Heart right ventricle (tissue), 16 donors: ENCODE data around the gene SERP2. TPM values are rescaled to one million over a fixed set of nuclear protein-coding genes. Genes with fewer than 3 reads are reported as not detected.
A peak's percentile ranks its signal among the peaks of the same experiment; 100 is the strongest.

Source experiments
- ATAC-seq, 8 donors: fragments of 200-7000 bp; cut with Tn5 transposase; one replicate each; pipeline ENCODE4 v1.9.1; 2020; ENCODE audit warnings: mild to moderate bottlenecking in 8 of 8, moderate library complexity in 8 of 8, moderate number of reproducible peaks in 1 of 8
- DNase-seq, 2 donors: peaks; one replicate each; pipeline ENCODE4 v3.0.0-alpha.2; 2020
- H3K27ac ChIP-seq, 10 donors: fragments of 200-600 bp; sonication (generic) in 2 of 10; one replicate each; pipeline versions ENCODE4 v1.5.0 to v1.8.0; 2020 to 2022; ENCODE audit warnings: mild to moderate bottlenecking in 3 of 10
- H3K27me3 ChIP-seq, 7 donors: fragments of 200-600 bp; one replicate each; pipeline ENCODE4 v1.8.0; 2021 to 2022; ENCODE audit warnings: mild to moderate bottlenecking in 2 of 7
- H3K36me3 ChIP-seq, 9 donors: fragments of 200-600 bp; sonication (generic) in 1 of 9; one replicate each; pipeline versions ENCODE4 v1.5.0 to v1.8.0; 2020 to 2022; ENCODE audit warnings: mild to moderate bottlenecking in 2 of 9
- H3K4me1 ChIP-seq, 9 donors: fragments of 200-600 bp; sonication (generic) in 1 of 9; one replicate each; pipeline versions ENCODE4 v1.5.0 to v1.8.0; 2020 to 2022; ENCODE audit warnings: mild to moderate bottlenecking in 4 of 9
- H3K4me3 ChIP-seq, 10 donors: fragments of 200-600 bp; sonication (generic) in 2 of 10; one replicate each; pipeline versions ENCODE4 v1.5.0 to v1.8.0; 2020 to 2022; ENCODE audit warnings: mild to moderate bottlenecking in 7 of 10, moderate library complexity in 2 of 10
- H3K9me3 ChIP-seq, 11 donors: fragments of 200-600 bp in 10 of 11; sonication (generic) in 2 of 11; one replicate each; pipeline versions ENCODE4 v1.5.0 to v1.8.0; 2013 to 2022; ENCODE audit warnings: mild to moderate bottlenecking in 2 of 11, control low read depth in 1 of 11, moderate library complexity in 1 of 11
- WGBS, 2 donors: extraction: QIAGEN DNeasy Blood & Tissue Kit; methylation state at CpG; one replicate each; pipeline ENCODE4 v1.1.7; 2013; ENCODE audit warnings: inconsistent platforms in 1 of 2; 5-methylcytosine and 5-hydroxymethylcytosine counted together
- intact Hi-C, 10 donors: fragments of 100-400 bp; cut with DNase I; formaldehyde crosslinking; loops; one replicate each; pipeline versions ENCODE4 v1.11.1 to v1.14.2; 2022
- polyA plus RNA-seq, 2 donors: library from polyadenylated mRNA; stranded (reverse); fragments of 200-250 nt; gene quantifications; one replicate each; pipeline ENCODE4 v1.2.3, GENCODE V29; 2013
- total RNA-seq, 10 donors: library from RNA; stranded (reverse); fragmentation: NEBNext Ultra II Directional in 3 of 10; extraction: Animal tissue kit (Norgen Biotek cat#: 25700) in 3 of 10; gene quantifications; one replicate each; pipeline versions ENCODE4 v1.2.1 to v1.2.4, GENCODE V29; 2021 to 2023
- TF ChIP-seq, protein P1 (sequence below), 9 donors: fragments of 200-600 bp; sonication (generic) in 2 of 9; IDR thresholded peaks; one replicate each; pipeline versions ENCODE4 v1.5.0 to v1.8.0; 2021 to 2022; ENCODE audit warnings: antibody characterized with exemption in 9 of 9, mild to moderate bottlenecking in 5 of 9, moderate library complexity in 1 of 9
- donor health status: Arrhythmogenic right ventricular cardiomyopathy.
- donor health status: ischemic (EF 13 %, LVEDD 7.1; RV severe dilation, severe dysfunction).
- donor health status: healthy with polysubstance abuse.
- donor health status: DM: no; HTN: yes; CAD: no.
- donor health status: DM: no; HTN: no; CAD: no.
- donor health status: ischemic (EF 25% LVEDD 6.9; RV normal size, moderate dysfunction).
- donor health status: ischemic (EF 25% LVEDD 5.7; RV mildly dilated, moderate dysfunction).
- donor health status: healthy.
- donor health status: DM: yes; HTN: yes; CAD: no.
- donor health status: Ischemic cardiomyopathy.
- donor health status: ischemic (EF 35%, LVEDD 5.7; RV mildly dilated, moderate dysfunction).
- donor health status: nonischemic (EF 11% LVEDD 7.7; RV severe dilation, severe dysfunction).
- donor health status: DM: yes; HTN: yes; CAD: no.
- donor health status: PGD.
- donor health status: ischemic (EF 29% LVEDD 5.4; RV normal size, mild dysfunction).
- donor health status: nonischemic (EF 23%, LVEDD 6.1; RV moderate dilation, normal function).

Gene SERP2
- total and polyA plus RNA-seq, 12 donors, result 10.0 to 20.4 (median 11.8) TPM

- intact Hi-C loops, result loop anchor here in 1 of 10 donors (5.0 kb wide), 1 partner anchor 35 kb away; no protein-coding TSS in a partner anchor
- no peaks in the 10 kb centered on the region for H3K9me3 ChIP-seq
- ATAC-seq (peak in 1 of 8 donors; percentile 5), DNase-seq (no peak)
- 86 to 95% methylated on average over 3 of the region's 3 CpGs for WGBS, 2 donors
- peaks cover 0 to 15% (median 6%) of the 10 kb centered on the region in 9 donors for H3K4me1 ChIP-seq
- no peaks in the 10 kb centered on the region for H3K36me3 ChIP-seq
- H3K27ac ChIP-seq, result peak overlapping the region in 5 of 10 donors; percentile 35 to 72 (median 60)
- H3K4me3 ChIP-seq, result peak overlapping the region in 2 of 10 donors; percentile 17 to 18
- H3K27me3 ChIP-seq, result no peaks in the 10 kb centered on the region
- TF ChIP-seq, protein P1, sequence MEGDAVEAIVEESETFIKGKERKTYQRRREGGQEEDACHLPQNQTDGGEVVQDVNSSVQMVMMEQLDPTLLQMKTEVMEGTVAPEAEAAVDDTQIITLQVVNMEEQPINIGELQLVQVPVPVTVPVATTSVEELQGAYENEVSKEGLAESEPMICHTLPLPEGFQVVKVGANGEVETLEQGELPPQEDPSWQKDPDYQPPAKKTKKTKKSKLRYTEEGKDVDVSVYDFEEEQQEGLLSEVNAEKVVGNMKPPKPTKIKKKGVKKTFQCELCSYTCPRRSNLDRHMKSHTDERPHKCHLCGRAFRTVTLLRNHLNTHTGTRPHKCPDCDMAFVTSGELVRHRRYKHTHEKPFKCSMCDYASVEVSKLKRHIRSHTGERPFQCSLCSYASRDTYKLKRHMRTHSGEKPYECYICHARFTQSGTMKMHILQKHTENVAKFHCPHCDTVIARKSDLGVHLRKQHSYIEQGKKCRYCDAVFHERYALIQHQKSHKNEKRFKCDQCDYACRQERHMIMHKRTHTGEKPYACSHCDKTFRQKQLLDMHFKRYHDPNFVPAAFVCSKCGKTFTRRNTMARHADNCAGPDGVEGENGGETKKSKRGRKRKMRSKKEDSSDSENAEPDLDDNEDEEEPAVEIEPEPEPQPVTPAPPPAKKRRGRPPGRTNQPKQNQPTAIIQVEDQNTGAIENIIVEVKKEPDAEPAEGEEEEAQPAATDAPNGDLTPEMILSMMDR (IDR thresholded peaks at IDR 0.05), result no peak
These were observed 24.2 kb downstream of the SERP2 start for GRCh38 chr13:44397766-44398223.

- no peaks in the 10 kb centered on the region for H3K27me3 ChIP-seq
- DNase-seq (no peak), ATAC-seq (no peak)
- H3K9me3 ChIP-seq, result no peaks in the 10 kb centered on the region
- H3K4me3 ChIP-seq, result no peak overlapping the region
- H3K4me1 ChIP-seq, result peaks cover 0 to 15% (median 6%) of the 10 kb centered on the region in 9 donors
- intact Hi-C loops, result loop anchor here in 1 of 10 donors (5.0 kb wide), 1 partner anchor 34 kb away; no protein-coding TSS in a partner anchor
- H3K27ac ChIP-seq, result no peak overlapping the region
- H3K36me3 ChIP-seq, result no peaks in the 10 kb centered on the region
- TF ChIP-seq, protein P1 (IDR thresholded peaks at IDR 0.05), result no peak
- WGBS, 2 donors, result 85 to 89% methylated on average over 3 of the region's 3 CpGs
These were observed 25.0 kb downstream of the SERP2 start for GRCh38 chr13:44398606-44399005.

DNA sequence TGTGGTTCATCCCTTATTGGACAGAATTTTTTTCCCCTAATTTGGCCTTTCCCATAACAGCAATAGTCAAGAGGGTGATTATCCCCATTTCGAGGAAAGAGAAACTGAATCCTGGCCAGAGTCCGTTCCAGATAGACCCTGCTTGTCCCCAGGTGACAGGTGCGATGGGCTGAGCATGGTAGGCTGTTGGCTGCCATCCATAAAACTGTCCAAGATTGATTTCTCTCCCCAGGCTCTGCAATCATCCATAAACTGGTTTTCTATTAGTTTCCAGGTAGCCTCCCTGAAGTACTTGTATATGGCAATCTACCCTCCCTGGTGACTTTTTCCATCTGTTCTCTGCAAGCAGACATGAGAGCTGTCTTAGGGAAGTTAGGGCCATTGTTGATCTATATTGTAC is 25.4 kb downstream of the SERP2 start:
- DNase-seq (no peak), ATAC-seq (no peak)
- H3K9me3 ChIP-seq, result no peaks in the 10 kb centered on the region
- no peaks in the 10 kb centered on the region for H3K36me3 ChIP-seq
- no peak overlapping the region for H3K27ac ChIP-seq
- H3K4me3 ChIP-seq, result no peak overlapping the region
- peaks cover 0 to 15% (median 6%) of the 10 kb centered on the region in 9 donors for H3K4me1 ChIP-seq
- intact Hi-C loops, result loop anchor here in 1 of 10 donors (5.0 kb wide), 1 partner anchor 33 kb away; no protein-coding TSS in a partner anchor
- WGBS, 2 donors, result 91 to 97% methylated on average over 3 of the region's 3 CpGs
- TF ChIP-seq, protein P1 (IDR thresholded peaks at IDR 0.05), result no peak
- no peaks in the 10 kb centered on the region for H3K27me3 ChIP-seq

GRCh38 chr13:44400736-44401135 is 27.1 kb downstream of the SERP2 start:
- H3K4me1 ChIP-seq, result peaks cover 0 to 15% (median 6%) of the 10 kb centered on the region in 9 donors
- H3K4me3 ChIP-seq, result no peak overlapping the region
- H3K27me3 ChIP-seq, result no peaks in the 10 kb centered on the region
- no peak overlapping the region for H3K27ac ChIP-seq
- TF ChIP-seq, protein P1 (IDR thresholded peaks at IDR 0.05), result no peak
- intact Hi-C loops, result no loop called here
- H3K9me3 ChIP-seq, result no peaks in the 10 kb centered on the region
- DNase-seq, result no peak
- H3K36me3 ChIP-seq, result no peaks in the 10 kb centered on the region
- ATAC-seq, result no peak
